Mesothelial cell of epicardium (in vitro differentiated cells): ENCODE results near the gene SESTD1. TPM values are rescaled to one million over a fixed set of nuclear protein-coding genes. Genes with fewer than 3 reads are reported as not detected.

Experiments
- DNase-seq, 2 experiments: peaks; one replicate each; pipeline ENCODE4 v3.0.0; 2021; ENCODE audit warnings: low spot score in 2 of 2; ENCODE audit not compliant: unreplicated experiment in 2 of 2
- H3K27ac Mint-ChIP-seq: 2 replicates; pipeline ENCODE4 v1.8.0; 2021; ENCODE audit warnings: mixed read lengths
- H3K27me3 Mint-ChIP-seq: 2 replicates; pipeline ENCODE4 v1.8.0; 2021; ENCODE audit warnings: low read depth, mixed read lengths
- H3K36me3 Mint-ChIP-seq: 2 replicates; pipeline ENCODE4 v1.8.0; 2021; ENCODE audit warnings: mixed read lengths
- H3K4me1 Mint-ChIP-seq: 2 replicates; pipeline ENCODE4 v1.8.0; 2021; ENCODE audit warnings: mixed read lengths
- H3K4me3 Mint-ChIP-seq: 2 replicates; pipeline ENCODE4 v1.8.0; 2021; ENCODE audit warnings: mild to moderate bottlenecking, moderate library complexity, mixed read lengths
- H3K9me3 Mint-ChIP-seq: 2 replicates; pipeline ENCODE4 v1.8.0; 2021; ENCODE audit warnings: mixed read lengths
- total RNA-seq: library from RNA; stranded (reverse); gene quantifications from 3 replicates; pipeline ENCODE4 v1.2.1, GENCODE V29; 2021
- TF ChIP-seq, protein P1 (sequence below): fragments of 200-600 bp; sonication (generic); IDR thresholded peaks from one replicate; pipeline ENCODE4 v1.5.0; 2021; ENCODE audit warnings: antibody characterized with exemption; ENCODE audit not compliant: unreplicated experiment

Gene SESTD1
- total RNA-seq, 1 donor from 2014 or later = 56.9 TPM

DNA sequence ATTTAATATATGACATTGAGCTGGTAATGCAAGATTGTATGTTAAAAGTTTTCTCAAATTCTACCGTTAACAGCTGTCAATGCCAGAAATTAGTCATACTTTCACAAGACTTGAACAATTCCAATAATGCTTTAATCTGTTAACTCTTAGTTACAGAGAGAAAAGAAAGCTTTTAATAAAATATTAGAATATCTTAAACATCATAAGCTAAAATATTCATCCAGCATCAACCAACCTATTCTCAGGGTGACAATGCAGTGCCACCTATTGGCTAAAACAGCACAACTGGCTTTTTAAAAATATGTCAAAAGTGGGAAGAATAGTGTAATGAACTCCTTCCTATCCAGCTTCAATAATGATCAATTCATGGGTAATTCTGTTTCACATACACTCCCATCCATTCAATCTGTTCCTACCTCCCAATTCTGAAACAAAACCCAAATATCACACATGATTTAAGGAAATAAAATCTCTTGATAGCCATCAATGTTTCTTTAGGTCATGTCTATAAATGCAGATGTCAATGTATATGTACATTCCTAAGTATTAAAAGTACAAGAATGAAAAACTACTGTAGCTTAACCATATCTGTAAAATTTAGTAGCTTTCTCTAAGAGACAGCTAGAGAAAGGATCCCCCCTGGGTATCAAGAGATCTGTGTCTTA lies 134.9 kb downstream of the SESTD1 start:
- TF ChIP-seq, protein P1, sequence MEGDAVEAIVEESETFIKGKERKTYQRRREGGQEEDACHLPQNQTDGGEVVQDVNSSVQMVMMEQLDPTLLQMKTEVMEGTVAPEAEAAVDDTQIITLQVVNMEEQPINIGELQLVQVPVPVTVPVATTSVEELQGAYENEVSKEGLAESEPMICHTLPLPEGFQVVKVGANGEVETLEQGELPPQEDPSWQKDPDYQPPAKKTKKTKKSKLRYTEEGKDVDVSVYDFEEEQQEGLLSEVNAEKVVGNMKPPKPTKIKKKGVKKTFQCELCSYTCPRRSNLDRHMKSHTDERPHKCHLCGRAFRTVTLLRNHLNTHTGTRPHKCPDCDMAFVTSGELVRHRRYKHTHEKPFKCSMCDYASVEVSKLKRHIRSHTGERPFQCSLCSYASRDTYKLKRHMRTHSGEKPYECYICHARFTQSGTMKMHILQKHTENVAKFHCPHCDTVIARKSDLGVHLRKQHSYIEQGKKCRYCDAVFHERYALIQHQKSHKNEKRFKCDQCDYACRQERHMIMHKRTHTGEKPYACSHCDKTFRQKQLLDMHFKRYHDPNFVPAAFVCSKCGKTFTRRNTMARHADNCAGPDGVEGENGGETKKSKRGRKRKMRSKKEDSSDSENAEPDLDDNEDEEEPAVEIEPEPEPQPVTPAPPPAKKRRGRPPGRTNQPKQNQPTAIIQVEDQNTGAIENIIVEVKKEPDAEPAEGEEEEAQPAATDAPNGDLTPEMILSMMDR = peak; percentile 26
- Mint-ChIP-seq H3K4me3 (no peak overlapping the region), H3K27ac (no peak overlapping the region), H3K27me3 (no peaks in the 10 kb centered on the region), H3K36me3 (no peaks in the 10 kb centered on the region), H3K9me3 (no peaks in the 10 kb centered on the region), H3K4me1 (no peaks in the 10 kb centered on the region)
- no peak for DNase-seq

DNA sequence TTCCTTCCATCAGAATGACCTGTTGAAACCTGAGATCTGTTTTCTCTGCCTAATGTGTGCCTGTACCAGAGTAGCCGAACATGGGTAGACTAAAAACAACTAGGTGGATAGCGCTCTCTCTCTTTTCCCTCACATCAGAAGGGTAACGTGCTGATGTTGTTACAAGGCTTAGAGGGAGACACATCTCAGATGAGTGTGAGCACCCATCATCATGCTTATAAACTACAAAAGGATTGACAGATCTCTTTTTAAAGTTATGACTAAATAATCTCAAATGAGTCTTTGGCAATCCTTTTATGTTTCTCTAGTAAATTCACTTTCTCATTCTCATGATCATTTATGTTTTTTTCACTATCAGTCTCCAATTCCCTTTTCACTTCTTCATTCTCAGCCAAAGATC lies 139.2 kb downstream of the SESTD1 start:
- H3K27me3 Mint-ChIP-seq = no peaks in the 10 kb centered on the region
- H3K4me3 Mint-ChIP-seq = no peak overlapping the region
- H3K9me3 Mint-ChIP-seq = no peaks in the 10 kb centered on the region
- DNase-seq = no peak
- TF ChIP-seq, protein P1 = no peak
- H3K27ac Mint-ChIP-seq = no peak overlapping the region
- H3K36me3 Mint-ChIP-seq = peaks cover 7% of the 10 kb centered on the region
- no peaks in the 10 kb centered on the region for H3K4me1 Mint-ChIP-seq

DNA sequence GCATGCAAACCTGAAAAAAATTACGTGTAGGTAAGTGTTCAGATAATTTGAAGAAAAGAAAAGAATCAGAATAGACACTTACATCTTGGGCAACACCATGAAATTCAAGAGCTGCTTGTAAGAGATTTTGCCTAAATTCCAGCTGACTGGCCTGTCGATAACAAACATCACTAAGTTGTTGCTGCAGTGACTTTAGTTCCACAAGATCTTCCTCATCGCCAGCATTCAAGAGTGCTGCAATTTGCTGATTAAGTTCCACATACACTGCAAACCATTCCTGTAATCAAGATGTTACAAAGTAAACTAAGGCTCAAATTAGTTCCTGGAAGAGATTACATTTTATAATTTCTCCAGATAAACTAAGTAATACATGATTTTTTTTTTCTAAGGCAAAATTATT lies 140.3 kb downstream of the SESTD1 start:
- peaks cover 1% of the 10 kb centered on the region for H3K4me1 Mint-ChIP-seq
- no peaks in the 10 kb centered on the region for H3K27me3 Mint-ChIP-seq
- no peaks in the 10 kb centered on the region for H3K9me3 Mint-ChIP-seq
- DNase-seq = no peak
- no peak overlapping the region for H3K27ac Mint-ChIP-seq
- H3K4me3 Mint-ChIP-seq = no peak overlapping the region
- TF ChIP-seq, protein P1 = no peak
- H3K36me3 Mint-ChIP-seq = peaks cover 11% of the 10 kb centered on the region

DNA sequence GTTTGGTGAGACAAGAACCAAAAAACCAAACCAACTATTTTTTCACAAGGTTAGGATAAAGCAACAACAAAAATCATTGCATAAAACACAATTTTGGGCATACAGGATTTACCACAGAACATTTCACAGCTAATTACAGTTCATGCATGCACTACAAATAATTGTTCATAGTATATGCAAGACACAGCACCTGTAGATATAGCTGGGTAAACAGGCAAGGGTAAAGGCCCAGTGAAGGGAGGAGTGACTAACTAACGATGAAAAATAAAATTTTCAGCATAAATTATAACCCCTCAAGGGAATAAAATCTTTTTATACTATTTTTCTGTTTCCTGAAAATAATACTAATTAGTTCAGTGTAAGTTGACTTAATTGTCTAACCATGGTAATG lies 141.4 kb downstream of the SESTD1 start:
- DNase-seq = no peak
- H3K9me3 Mint-ChIP-seq = no peaks in the 10 kb centered on the region
- H3K27me3 Mint-ChIP-seq = no peaks in the 10 kb centered on the region
- TF ChIP-seq, protein P1 = no peak
- H3K4me1 Mint-ChIP-seq = peaks cover 2% of the 10 kb centered on the region
- H3K4me3 Mint-ChIP-seq = no peak overlapping the region
- peaks cover 11% of the 10 kb centered on the region for H3K36me3 Mint-ChIP-seq
- no peak overlapping the region for H3K27ac Mint-ChIP-seq

DNA sequence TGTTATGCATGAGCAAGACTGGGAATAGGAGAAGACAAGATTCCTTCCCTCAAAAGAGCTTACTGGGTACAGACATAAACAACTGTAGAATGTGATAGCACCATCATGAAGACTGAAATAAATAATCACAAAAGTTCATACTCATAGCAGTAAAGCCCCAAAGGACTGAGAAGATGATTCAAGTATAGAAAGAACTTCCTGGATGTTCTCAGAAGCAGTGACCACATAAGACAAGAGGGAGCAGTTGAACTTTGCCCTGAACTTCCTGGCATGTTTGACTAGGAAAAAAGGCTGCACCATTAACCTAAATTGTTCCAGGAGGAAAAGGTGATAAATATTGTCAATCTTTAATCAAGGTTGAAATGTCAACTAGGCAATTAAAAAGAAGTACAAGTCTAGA lies 156.9 kb downstream of the SESTD1 start:
- TF ChIP-seq, protein P1 = no peak
- Mint-ChIP-seq H3K4me3 (no peak overlapping the region), H3K27me3 (no peaks in the 10 kb centered on the region), H3K27ac (no peak overlapping the region), H3K4me1 (peaks cover 11% of the 10 kb centered on the region), H3K36me3 (peaks cover 22% of the 10 kb centered on the region), H3K9me3 (no peaks in the 10 kb centered on the region)
- no peak for DNase-seq
